AG08396 (cell line): Measurements from ENCODE around the gene CDR2.
"Not testable (repeated sequence)": the region's sequence is repeated elsewhere in the genome, so short reads cannot be mapped to it uniquely, and the experiment has no call there.

Experiments
- DNase-seq: peaks from one replicate; pipeline ENCODE4 v3.0.0; 2012; ENCODE audit warnings: low spot score, mixed read lengths

The CDR2 gene

GRCh38 chr16:22352723-22353122 lies 21.7 kb downstream of the CDR2 start:
- no peak for DNase-seq

GRCh38 chr16:22352140-22352539 lies 22.3 kb downstream of the CDR2 start:
- DNase-seq = no peak

GRCh38 chr16:22351017-22351416 lies 23.4 kb downstream of the CDR2 start:
- not testable (repeated sequence) for DNase-seq

GRCh38 chr16:22348291-22348690 lies 26.1 kb downstream of the CDR2 start:
- DNase-seq = no peak

- no peak for DNase-seq
Observed at GRCh38 chr16:22347100-22347820, 27.2 kb downstream of the CDR2 start.

- no peak for DNase-seq
Observed at GRCh38 chr16:22346483-22346882, 27.9 kb downstream of the CDR2 start.

- no peak for DNase-seq
Observed at GRCh38 chr16:22342082-22342481, 32.3 kb downstream of the CDR2 start.

- no peak for DNase-seq
Observed at GRCh38 chr16:22340945-22341344, 33.5 kb downstream of the CDR2 start.

GRCh38 chr16:22337849-22338635 lies 36.4 kb downstream of the CDR2 start:
- no peak for DNase-seq

- DNase-seq = no peak
Observed at GRCh38 chr16:22337045-22337444, 37.4 kb downstream of the CDR2 start.

GRCh38 chr16:22336581-22336980 lies 37.8 kb downstream of the CDR2 start:
- DNase-seq = no peak

- no peak for DNase-seq
Observed at GRCh38 chr16:22335668-22336246, 38.7 kb downstream of the CDR2 start.

GRCh38 chr16:22333457-22333994 lies 40.9 kb downstream of the CDR2 start:
- no peak for DNase-seq

GRCh38 chr16:22330326-22330725 lies 44.1 kb downstream of the CDR2 start:
- no peak for DNase-seq

- no peak for DNase-seq
Observed at GRCh38 chr16:22329199-22329695, 45.2 kb downstream of the CDR2 start.

- DNase-seq = no peak
Observed at GRCh38 chr16:22328081-22328725, 46.2 kb downstream of the CDR2 start.

GRCh38 chr16:22327446-22327775 lies 47.0 kb downstream of the CDR2 start:
- no peak for DNase-seq

GRCh38 chr16:22326771-22327445 lies 47.5 kb downstream of the CDR2 start:
- DNase-seq = no peak

- DNase-seq = no peak
Observed at GRCh38 chr16:22326369-22326652, 48.1 kb downstream of the CDR2 start.

GRCh38 chr16:22325598-22326368 lies 48.6 kb downstream of the CDR2 start:
- DNase-seq = no peak
